Activated naive CD4-positive, alpha-beta T cell treated with anti-CD3 and anti-CD28 coated beads, Interleukin-2, amount 50 U/mL, for 24 hours (primary cell): ENCODE measurements around the gene PYGO1.

Experiments
- H3K27ac Mint-ChIP-seq: one replicate; pipeline ENCODE4 v1.8.0; 2021; ENCODE audit warnings: mild to moderate bottlenecking, mixed read lengths
- H3K27me3 Mint-ChIP-seq: one replicate; pipeline ENCODE4 v1.8.0; 2021; ENCODE audit warnings: mixed read lengths
- H3K36me3 Mint-ChIP-seq: one replicate; pipeline ENCODE4 v1.8.0; 2021; ENCODE audit warnings: mixed read lengths
- H3K4me1 Mint-ChIP-seq: one replicate; pipeline ENCODE4 v1.8.0; 2021; ENCODE audit warnings: mixed read lengths
- H3K4me3 Mint-ChIP-seq: one replicate; pipeline ENCODE4 v1.8.0; 2021; ENCODE audit warnings: mild to moderate bottlenecking, mixed read lengths
- H3K9me3 Mint-ChIP-seq: one replicate; pipeline ENCODE4 v1.8.0; 2021; ENCODE audit warnings: mixed read lengths

The PYGO1 gene

DNA sequence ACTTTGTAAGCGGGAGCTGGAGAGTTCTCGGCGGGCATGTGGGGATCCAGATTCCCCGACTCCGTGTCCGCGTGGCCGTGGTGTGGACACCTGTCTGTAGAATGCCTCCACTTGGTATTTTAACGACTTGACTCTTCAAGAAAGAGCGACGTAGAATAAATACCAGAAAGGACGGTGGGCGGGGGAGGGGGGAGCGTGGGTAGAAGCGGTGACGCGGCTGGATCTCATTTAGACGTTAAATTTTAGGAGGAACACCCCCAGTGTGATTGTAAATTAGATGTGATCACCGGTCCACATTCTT is 620 bp upstream of the PYGO1 start:
- no peak overlapping the region for H3K27ac Mint-ChIP-seq
- no peaks in the 10 kb centered on the region for H3K4me1 Mint-ChIP-seq
- peak overlapping the region; percentile 76 for H3K4me3 Mint-ChIP-seq
- H3K9me3 Mint-ChIP-seq, result no peaks in the 10 kb centered on the region
- peaks cover 24% of the 10 kb centered on the region for H3K27me3 Mint-ChIP-seq
- H3K36me3 Mint-ChIP-seq, result no peaks in the 10 kb centered on the region

- peaks cover 31% of the 10 kb centered on the region for H3K27me3 Mint-ChIP-seq
- no peaks in the 10 kb centered on the region for H3K4me1 Mint-ChIP-seq
- H3K27ac Mint-ChIP-seq, result no peak overlapping the region
- H3K9me3 Mint-ChIP-seq, result no peaks in the 10 kb centered on the region
- peak overlapping the region; percentile 31 for H3K4me3 Mint-ChIP-seq
- H3K36me3 Mint-ChIP-seq, result no peaks in the 10 kb centered on the region
These were observed 650 bp downstream of the PYGO1 start for GRCh38 chr15:55587321-55588069.

GRCh38 chr15:55586808-55587207 is 1.3 kb downstream of the PYGO1 start:
- H3K27me3 Mint-ChIP-seq, result peaks cover 33% of the 10 kb centered on the region
- no peak overlapping the region for H3K4me3 Mint-ChIP-seq
- no peak overlapping the region for H3K27ac Mint-ChIP-seq
- no peaks in the 10 kb centered on the region for H3K9me3 Mint-ChIP-seq
- no peaks in the 10 kb centered on the region for H3K4me1 Mint-ChIP-seq
- H3K36me3 Mint-ChIP-seq, result no peaks in the 10 kb centered on the region

GRCh38 chr15:55576943-55577342 is 11.2 kb downstream of the PYGO1 start:
- no peak overlapping the region for H3K4me3 Mint-ChIP-seq

GRCh38 chr15:55574096-55574495 is 14.0 kb downstream of the PYGO1 start:
- H3K4me1 Mint-ChIP-seq, result no peaks in the 10 kb centered on the region

More at GRCh38 chr15:55576943-55577342, 11.2 kb downstream of the PYGO1 start:
- Mint-ChIP-seq H3K4me1 (no peaks in the 10 kb centered on the region), H3K9me3 (no peaks in the 10 kb centered on the region), H3K27ac (no peak overlapping the region), H3K36me3 (no peaks in the 10 kb centered on the region), H3K27me3 (peaks cover 21% of the 10 kb centered on the region)

GRCh38 chr15:55573224-55573623 is 14.9 kb downstream of the PYGO1 start:
- Mint-ChIP-seq H3K27ac (no peak overlapping the region), H3K27me3 (peaks cover 22% of the 10 kb centered on the region), H3K4me3 (no peak overlapping the region), H3K9me3 (peaks cover 5% of the 10 kb centered on the region), H3K4me1 (no peaks in the 10 kb centered on the region), H3K36me3 (no peaks in the 10 kb centered on the region)

More at GRCh38 chr15:55574096-55574495, 14.0 kb downstream of the PYGO1 start:
- no peak overlapping the region for H3K4me3 Mint-ChIP-seq
- peaks cover 5% of the 10 kb centered on the region for H3K9me3 Mint-ChIP-seq
- no peak overlapping the region for H3K27ac Mint-ChIP-seq
- no peaks in the 10 kb centered on the region for H3K36me3 Mint-ChIP-seq
- H3K27me3 Mint-ChIP-seq, result peaks cover 21% of the 10 kb centered on the region

- H3K4me3 Mint-ChIP-seq, result no peak overlapping the region
- H3K4me1 Mint-ChIP-seq, result no peaks in the 10 kb centered on the region
- no peaks in the 10 kb centered on the region for H3K36me3 Mint-ChIP-seq
- H3K27ac Mint-ChIP-seq, result no peak overlapping the region
- peaks cover 8% of the 10 kb centered on the region for H3K27me3 Mint-ChIP-seq
- peaks cover 3% of the 10 kb centered on the region for H3K9me3 Mint-ChIP-seq
These were observed 23.6 kb downstream of the PYGO1 start for GRCh38 chr15:55564347-55565145.

GRCh38 chr15:55562601-55563000 is 25.5 kb downstream of the PYGO1 start:
- no peaks in the 10 kb centered on the region for H3K36me3 Mint-ChIP-seq
- no peak overlapping the region for H3K27ac Mint-ChIP-seq
- no peak overlapping the region for H3K4me3 Mint-ChIP-seq
- peaks cover 4% of the 10 kb centered on the region for H3K27me3 Mint-ChIP-seq
- no peaks in the 10 kb centered on the region for H3K4me1 Mint-ChIP-seq
- H3K9me3 Mint-ChIP-seq, result no peaks in the 10 kb centered on the region

GRCh38 chr15:55555089-55555488 is 33.1 kb downstream of the PYGO1 start:
- H3K27me3 Mint-ChIP-seq, result peaks cover 18% of the 10 kb centered on the region
- peaks cover 23% of the 10 kb centered on the region for H3K9me3 Mint-ChIP-seq
- H3K4me1 Mint-ChIP-seq, result no peaks in the 10 kb centered on the region
- H3K36me3 Mint-ChIP-seq, result peaks cover 6% of the 10 kb centered on the region
- H3K4me3 Mint-ChIP-seq, result no peak overlapping the region
- H3K27ac Mint-ChIP-seq, result no peak overlapping the region

- Mint-ChIP-seq H3K27me3 (peaks cover 21% of the 10 kb centered on the region), H3K27ac (no peak overlapping the region), H3K4me3 (no peak overlapping the region), H3K4me1 (no peaks in the 10 kb centered on the region), H3K9me3 (peaks cover 23% of the 10 kb centered on the region), H3K36me3 (peaks cover 6% of the 10 kb centered on the region)
These were observed 35.2 kb downstream of the PYGO1 start for GRCh38 chr15:55552926-55553325.

- Mint-ChIP-seq H3K27ac (no peak overlapping the region), H3K4me3 (no peak overlapping the region), H3K27me3 (peaks cover 21% of the 10 kb centered on the region), H3K4me1 (no peaks in the 10 kb centered on the region), H3K9me3 (peaks cover 23% of the 10 kb centered on the region), H3K36me3 (peaks cover 6% of the 10 kb centered on the region)
These were observed 35.7 kb downstream of the PYGO1 start for GRCh38 chr15:55552451-55552850.

DNA sequence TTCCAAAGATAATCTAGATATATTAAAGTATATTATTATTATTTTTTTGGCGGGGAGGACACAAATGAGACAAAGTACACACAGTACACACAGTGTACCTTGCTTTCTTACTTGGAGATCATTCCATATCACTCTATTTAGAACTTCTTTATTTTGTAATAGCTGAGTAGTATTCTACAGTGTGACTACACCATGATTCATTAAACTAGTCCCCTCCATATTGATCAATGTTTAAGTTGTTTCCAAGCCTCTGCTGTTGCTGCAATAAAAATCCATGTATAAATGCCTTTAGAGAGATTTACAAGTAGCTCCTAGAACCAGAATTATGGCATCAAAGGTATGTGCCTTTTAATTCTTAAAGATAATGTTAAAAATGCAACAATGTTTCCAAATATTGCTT is 38.8 kb downstream of the PYGO1 start:
- Mint-ChIP-seq H3K36me3 (no peaks in the 10 kb centered on the region), H3K4me1 (no peaks in the 10 kb centered on the region), H3K9me3 (peaks cover 1% of the 10 kb centered on the region), H3K27me3 (peaks cover 15% of the 10 kb centered on the region), H3K4me3 (no peak overlapping the region), H3K27ac (no peak overlapping the region)

DNA sequence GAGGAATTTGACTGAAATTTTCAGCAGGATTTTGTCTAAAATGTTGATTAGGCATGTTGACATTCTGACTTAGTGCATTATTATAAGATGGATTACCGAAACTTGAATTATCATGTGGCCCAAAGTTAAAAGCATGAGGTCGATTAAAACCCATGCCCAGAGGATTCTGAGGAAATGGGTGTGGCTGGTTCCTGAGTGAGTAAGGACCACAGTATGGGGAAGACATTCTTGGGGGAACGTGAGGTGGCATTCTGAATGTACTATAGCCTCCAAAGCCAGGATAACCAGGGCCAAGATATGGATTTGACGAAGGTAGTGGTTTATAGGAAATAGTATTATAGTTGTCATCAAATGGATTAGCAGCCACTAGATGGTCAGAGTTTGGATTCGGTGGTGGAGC is 41.4 kb downstream of the PYGO1 start:
- H3K27me3 Mint-ChIP-seq, result peaks cover 15% of the 10 kb centered on the region
- no peak overlapping the region for H3K27ac Mint-ChIP-seq
- no peaks in the 10 kb centered on the region for H3K9me3 Mint-ChIP-seq
- no peak overlapping the region for H3K4me3 Mint-ChIP-seq
- no peaks in the 10 kb centered on the region for H3K4me1 Mint-ChIP-seq
- no peaks in the 10 kb centered on the region for H3K36me3 Mint-ChIP-seq

- Mint-ChIP-seq H3K27me3 (peaks cover 3% of the 10 kb centered on the region), H3K27ac (no peak overlapping the region), H3K4me3 (no peak overlapping the region)
These were observed 52.7 kb downstream of the PYGO1 start for GRCh38 chr15:55535436-55535835.

DNA sequence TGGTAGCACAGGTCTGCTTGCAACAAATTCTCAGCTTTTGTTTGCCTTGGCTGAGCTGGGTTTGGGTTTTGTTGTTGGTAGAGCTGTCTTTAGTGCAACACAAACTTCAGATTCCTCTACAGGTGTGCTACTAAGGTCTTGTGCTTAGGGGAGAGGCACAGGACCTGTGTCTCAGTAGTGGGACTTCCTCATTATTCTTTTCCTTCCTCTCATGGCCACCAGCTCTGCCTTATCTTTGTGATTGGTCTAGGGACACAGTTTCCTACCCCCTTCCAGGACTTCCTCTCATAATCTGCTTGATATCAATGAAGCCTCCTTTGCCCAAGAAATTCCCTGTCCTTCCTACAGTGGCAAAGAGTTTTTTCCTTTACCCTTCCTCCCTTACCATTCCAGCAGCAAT is 55.2 kb downstream of the PYGO1 start:
- H3K4me1 Mint-ChIP-seq, result peaks cover 3% of the 10 kb centered on the region
- H3K9me3 Mint-ChIP-seq, result no peaks in the 10 kb centered on the region
- H3K27ac Mint-ChIP-seq, result no peak overlapping the region
- no peak overlapping the region for H3K4me3 Mint-ChIP-seq
- H3K36me3 Mint-ChIP-seq, result no peaks in the 10 kb centered on the region
- no peaks in the 10 kb centered on the region for H3K27me3 Mint-ChIP-seq

More at GRCh38 chr15:55535436-55535835, 52.7 kb downstream of the PYGO1 start:
- H3K36me3 Mint-ChIP-seq, result no peaks in the 10 kb centered on the region
- no peaks in the 10 kb centered on the region for H3K9me3 Mint-ChIP-seq
- H3K4me1 Mint-ChIP-seq, result peaks cover 3% of the 10 kb centered on the region

- H3K4me1 Mint-ChIP-seq, result peaks cover 3% of the 10 kb centered on the region
- no peaks in the 10 kb centered on the region for H3K36me3 Mint-ChIP-seq
- peaks cover 2% of the 10 kb centered on the region for H3K27me3 Mint-ChIP-seq
- no peak overlapping the region for H3K27ac Mint-ChIP-seq
- H3K4me3 Mint-ChIP-seq, result no peak overlapping the region
- H3K9me3 Mint-ChIP-seq, result no peaks in the 10 kb centered on the region
These were observed 57.3 kb downstream of the PYGO1 start for GRCh38 chr15:55530861-55531313.
